Measurements from ENCODE around the gene GALNT16.

- TF ChIP-seq CTCF (IDR thresholded peaks at IDR 0.05; ENCODE audit: borderline replicate concordance, extremely low read depth, low read length, poor library complexity, severe bottlenecking): no peak
- no peak for TF ChIP-seq EZH2 (IDR thresholded peaks at IDR 0.05; ENCODE audit: borderline replicate concordance, low read depth, low read length, severe bottlenecking)
These were observed 93.2 kb downstream of the GALNT16 start for GRCh38 chr14:69353168-69353567.
